Fibroblast of peridontal ligament (primary cell): ENCODE results near the gene TSPAN31.
"Not testable (repeated sequence)": the region's sequence is repeated elsewhere in the genome, so short reads cannot be mapped to it uniquely, and the experiment has no call there.

ENCODE experiments used
- DNase-seq: peaks from one replicate; pipeline ENCODE4 v3.0.0-alpha.2; 2010; ENCODE audit errors: extremely low read depth

Gene TSPAN31

DNA sequence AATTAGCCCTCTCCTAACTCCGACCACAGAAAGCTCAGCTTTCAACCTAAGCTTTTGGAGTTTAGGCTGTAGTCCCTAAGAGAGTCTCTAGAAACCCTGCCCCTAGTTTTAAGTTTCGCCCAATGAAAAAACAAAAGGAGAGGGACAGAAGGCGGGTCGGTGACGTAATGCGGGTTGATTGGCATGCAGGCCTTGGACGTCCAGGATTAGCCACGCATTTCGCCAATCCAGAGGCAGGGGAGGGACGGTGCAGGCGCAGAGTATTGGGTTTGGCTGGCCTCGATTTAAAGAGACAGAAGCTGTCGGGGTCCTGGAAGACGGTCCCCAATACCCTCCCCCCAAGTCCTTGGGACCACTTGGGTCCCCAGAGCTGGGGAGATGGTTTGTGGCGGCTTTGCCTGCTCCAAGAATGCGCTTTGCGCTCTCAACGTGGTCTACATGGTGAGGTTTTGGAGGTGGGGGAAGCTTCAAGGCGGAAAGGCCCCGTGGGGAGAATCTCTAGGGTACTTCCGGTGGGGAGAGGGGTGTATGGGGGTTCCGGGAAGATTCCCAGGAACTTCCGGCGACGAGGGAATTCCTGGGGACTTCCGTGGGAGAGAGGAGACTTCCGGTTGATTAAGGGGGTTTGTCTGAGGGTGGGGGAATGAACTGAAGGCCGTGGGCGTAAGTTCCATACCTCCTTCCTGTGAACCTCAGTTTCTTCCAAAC, at the start of gene TSPAN31:
Gene TSPAN31 (plus strand): TSS at position 263 of the 708 bp plus-strand sequence. CDS start 116 bp downstream, at position 379.
- DNase-seq, result peak; percentile 99

DNA sequence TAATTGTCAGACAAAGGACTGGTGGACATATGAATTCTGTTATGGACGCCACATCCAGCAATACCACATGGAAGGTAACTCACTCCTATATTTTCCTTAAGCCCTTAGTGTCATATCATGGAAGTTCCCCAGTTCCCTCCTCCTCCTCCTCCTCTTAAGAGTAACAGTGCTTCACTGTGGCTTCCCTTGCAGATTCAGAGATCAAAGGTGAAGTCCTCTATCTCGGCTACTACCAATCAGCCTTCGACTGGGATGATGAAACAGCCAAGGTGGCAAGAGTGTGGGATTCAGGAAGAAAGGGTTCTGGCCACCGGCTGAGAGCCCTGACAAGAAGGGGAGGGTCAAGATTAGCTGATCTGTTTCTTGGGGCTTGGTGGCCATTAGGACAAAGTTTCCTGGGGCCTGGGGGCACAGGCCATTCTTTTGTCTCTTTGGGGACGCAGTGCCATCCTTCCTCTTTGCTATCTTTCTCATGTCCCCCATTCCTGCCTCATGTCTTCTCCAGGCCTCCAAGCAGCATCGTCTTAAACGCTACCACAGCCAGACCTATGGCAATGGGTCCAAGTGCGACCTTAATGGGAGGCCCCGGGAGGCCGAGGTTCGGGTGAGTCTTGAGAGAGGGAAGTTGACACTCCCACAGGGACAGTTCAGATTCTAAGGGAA, 48.9 kb upstream of the TSPAN31 start:
- no peak for DNase-seq

DNA sequence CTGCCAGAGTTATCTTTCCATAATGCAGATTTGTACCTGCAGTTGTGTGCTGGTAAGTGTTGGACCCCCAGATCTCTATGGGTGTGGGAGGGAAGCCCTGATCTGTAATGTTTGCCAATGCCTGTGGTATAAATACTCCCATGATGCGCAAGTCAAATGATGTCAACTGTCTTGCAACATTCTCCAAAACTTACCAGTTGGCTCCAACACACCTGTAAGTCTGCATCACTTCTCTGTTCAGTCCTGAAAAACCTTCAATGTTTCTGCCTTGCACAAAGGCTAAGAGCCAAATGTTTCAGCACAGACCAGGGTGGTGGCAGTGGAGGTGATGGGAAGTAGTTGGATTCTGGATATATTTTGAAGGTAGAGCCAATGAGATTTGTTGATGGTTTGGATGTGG, 47.8 kb upstream of the TSPAN31 start:
- no peak for DNase-seq

DNA sequence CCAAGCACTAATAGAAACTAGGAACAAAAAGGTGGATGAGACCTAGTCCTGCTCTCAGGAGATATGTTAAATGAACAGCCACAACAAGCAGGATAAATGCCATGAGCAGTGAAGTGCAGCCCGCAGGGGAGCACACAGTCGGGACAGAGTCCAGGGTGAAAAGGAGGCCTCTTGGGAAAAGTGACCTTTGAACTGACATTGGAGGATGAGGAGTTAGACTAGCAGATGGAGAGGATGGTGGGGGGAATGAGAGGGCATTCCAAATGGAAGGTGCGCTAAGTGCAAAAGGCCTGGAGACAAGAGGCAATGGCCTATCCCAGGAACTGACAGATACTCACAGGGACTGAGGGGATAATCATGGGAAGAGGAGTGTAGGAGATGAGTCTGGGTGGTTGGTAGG, 46.4 kb upstream of the TSPAN31 start:
- DNase-seq, result no peak

GRCh38 chr12:57700317-57700716, 44.5 kb upstream of the TSPAN31 start:
- DNase-seq, result no peak

DNA sequence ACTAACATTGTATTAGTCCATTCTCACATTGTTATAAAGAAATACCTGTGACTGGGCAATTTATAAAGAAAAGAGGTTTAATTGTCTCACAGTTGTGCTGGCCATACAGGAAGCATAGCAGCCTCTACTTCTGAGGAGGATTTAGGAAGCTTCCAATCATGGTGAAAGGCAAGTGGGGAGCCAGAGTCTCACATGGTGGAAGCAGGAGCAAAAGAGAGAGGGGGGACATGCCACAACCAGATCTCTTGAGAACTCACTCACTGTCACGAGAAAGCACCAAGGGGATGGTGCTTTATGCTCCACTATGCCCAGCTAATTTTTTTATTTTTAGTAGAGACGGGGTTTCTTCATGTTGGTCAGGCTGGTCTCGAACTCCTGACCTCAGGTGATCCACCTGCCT, 37.6 kb upstream of the TSPAN31 start:
- DNase-seq, result no peak

- no peak for DNase-seq
These were observed 36.5 kb upstream of the TSPAN31 start for GRCh38 chr12:57708296-57708695.

DNA sequence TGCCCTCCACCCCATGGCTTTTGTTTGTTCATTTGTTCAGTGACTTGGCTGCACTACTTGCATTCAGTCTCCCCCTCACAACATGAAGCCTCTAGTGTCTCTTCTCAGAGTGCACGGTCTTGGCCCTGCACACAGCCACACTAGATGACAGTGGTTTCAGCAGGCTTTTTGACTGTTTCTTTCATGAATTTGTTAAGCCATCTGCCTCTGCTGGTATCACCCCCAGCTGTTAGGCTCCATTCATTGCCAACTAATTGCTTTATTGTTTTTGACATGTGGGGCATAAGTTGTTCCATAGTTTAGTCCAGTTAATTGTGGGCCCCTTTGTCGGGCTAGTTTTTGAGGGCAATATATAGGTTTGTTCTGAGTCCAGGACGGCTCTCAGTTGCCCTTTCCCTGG, 32.1 kb upstream of the TSPAN31 start:
- no peak for DNase-seq

DNA sequence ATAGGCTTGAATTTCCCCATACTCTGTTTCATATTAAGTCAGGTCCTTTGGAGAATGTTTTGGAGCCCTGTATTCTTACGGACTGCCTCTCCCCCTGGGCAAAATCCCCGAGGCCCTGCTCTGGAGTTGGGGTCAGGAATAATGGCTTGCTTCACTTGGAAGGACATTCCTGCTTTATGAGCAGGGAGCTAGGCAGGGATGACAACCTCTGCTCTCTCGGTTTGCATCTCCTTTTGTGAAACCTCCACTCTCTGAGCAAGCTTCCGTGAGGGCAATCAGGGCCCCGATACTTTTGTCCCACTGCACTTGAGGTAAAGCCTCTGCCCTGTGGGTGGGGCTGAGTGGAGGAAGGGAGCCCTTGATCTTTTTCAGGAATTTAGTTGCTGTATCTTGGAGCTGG, 31.6 kb upstream of the TSPAN31 start:
- no peak for DNase-seq

DNA sequence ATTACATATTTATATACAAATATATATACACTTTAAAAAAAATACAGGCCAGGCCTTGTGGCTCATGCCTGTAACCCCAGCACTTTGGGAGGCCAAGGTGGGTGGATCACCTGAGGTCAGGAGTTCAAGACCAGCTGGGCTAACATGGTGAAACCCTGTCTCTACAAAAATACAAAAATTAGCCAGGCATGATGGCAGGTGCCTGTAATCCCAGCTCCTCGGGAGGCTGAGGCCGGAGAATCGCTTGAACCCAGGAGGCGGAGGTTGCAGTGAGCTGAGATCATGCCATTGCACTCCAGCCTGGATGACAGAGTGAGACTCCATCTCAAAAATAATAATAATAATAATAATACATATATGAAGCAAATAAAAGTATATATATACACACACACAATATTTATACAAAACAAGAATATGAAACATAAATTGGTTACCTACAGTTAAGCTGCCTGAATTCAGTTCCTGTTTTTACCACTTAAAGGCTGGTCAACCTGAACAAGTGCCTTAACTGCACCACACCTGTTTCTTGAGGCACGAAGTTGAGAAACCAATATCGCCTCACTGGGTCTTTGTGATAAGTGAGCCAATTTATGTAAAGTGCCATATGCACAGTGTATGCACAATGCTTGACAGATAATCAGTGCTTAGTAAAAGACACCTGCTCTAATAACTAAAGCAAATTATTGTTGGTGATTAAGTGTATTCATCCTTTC, 29.6 kb upstream of the TSPAN31 start:
- not testable (repeated sequence) for DNase-seq

GRCh38 chr12:57715786-57716185, 29.1 kb upstream of the TSPAN31 start:
- no peak for DNase-seq

GRCh38 chr12:57716305-57716704, 28.5 kb upstream of the TSPAN31 start:
- DNase-seq, result no peak

- DNase-seq, result no peak
These were observed 27.7 kb upstream of the TSPAN31 start for GRCh38 chr12:57717131-57717530.

DNA sequence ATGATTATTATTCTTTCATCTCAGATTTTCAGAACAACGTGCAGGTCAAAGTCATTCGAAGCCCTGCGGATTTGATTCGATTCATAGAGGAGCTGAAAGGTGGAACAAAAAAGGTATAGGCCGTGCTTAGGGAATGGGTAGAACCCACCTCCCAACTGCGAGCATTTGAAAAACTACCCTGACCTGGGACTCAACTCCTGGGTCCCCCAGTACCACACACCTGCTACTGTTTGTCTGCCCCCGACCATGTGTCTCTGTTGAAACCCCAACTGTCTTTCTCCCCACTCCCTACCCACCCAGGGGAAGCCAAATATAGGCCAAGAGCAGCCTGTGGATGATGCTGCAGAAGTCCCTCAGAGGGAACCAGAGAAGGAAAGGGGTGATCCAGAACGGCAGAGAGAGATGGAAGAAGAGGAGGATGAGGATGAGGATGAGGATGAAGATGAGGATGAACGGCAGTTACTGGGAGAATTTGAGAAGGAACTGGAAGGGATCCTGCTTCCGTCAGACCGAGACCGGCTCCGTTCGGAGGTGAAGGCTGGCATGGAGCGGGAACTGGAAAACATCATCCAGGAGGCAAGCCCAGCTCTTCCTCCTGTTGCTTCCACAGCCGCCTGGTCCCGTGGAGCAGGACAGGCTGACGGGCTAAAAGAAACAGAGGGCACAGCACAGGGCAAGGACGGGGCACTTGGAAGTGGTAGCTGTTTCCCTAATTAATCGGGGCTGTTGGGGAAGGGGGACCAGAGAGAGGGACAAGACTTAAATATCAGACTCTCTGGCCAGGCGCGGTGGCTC, 26.8 kb upstream of the TSPAN31 start:
- DNase-seq, result no peak

- no peak for DNase-seq
These were observed 26.0 kb upstream of the TSPAN31 start for GRCh38 chr12:57718641-57719528.

DNA sequence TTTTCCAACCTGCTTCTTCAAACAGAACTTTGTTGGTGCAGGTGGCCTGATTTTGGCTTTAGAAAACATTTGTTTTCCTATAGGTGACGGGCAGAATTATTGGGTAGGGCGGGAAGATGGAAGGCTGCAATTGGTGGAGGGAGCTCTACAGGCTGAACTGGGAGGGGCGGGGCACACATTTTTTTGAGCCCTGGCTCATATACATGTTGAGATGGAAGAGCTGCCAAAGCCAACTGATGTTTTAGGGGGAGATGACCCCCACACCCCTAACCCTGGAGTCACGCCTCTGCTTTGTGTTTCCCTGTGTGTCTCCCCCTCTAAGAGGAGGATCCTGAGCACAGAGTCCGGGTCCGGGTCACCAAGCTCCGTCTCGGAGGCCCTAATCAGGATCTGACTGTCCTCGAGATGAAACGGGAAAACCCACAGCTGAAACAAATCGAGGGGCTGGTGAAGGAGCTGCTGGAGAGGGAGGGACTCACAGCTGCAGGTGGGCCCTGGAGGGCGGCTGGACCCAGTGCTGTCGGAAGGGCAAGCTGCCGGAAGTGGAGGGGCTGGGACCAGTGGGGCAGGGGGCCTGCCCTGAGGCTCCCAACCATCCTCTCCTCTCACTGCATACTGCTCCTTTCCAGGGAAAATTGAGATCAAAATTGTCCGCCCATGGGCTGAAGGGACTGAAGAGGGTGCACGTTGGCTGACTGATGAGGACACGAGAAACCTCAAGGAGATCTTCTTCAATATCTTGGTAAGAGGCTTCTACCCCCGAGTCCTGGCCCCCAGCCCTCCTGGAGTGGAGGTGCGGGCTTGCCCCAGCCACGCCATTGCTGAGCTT, 24.8 kb upstream of the TSPAN31 start:
- DNase-seq, result no peak

- no peak for DNase-seq
These were observed 23.9 kb upstream of the TSPAN31 start for GRCh38 chr12:57720606-57721595.

DNA sequence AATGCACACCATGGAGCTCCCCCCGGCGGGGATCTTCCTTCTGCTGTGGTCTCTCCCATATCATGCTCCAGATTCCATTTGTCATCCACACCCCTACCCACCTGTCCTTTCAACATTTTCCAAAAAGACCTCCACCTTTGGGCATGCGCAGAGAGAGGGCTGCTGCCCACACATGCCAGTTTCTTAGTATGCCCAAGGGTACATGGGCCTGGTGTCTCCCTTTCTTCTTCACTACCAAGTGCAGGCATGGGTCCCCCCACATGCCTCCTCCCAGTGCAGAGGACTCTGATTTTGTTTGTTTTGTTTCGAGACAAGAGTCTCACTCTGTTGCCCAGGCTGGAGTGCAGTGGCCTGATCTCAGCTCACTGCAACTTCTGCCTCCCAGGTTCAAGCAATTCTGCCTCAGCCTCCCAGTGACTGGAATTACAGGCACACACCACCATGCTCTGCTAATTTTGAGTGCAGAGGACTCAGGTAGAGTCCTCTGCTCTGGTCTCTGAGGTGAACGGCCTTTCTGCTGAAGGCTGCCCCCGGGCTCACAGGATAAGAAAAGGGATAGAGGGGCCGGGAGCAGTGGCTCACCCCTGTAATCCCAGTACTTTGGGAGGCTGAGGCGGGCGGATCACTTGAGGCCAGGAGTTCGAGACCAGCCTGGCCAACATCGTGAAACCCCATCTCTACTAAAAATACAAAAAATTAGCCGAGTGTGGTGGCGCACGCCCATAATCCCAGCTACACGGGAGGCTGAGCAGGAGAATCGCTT, 22.8 kb upstream of the TSPAN31 start:
- not testable (repeated sequence) for DNase-seq
